ENCODE results near the gene TMTC1.

Gene TMTC1

DNA sequence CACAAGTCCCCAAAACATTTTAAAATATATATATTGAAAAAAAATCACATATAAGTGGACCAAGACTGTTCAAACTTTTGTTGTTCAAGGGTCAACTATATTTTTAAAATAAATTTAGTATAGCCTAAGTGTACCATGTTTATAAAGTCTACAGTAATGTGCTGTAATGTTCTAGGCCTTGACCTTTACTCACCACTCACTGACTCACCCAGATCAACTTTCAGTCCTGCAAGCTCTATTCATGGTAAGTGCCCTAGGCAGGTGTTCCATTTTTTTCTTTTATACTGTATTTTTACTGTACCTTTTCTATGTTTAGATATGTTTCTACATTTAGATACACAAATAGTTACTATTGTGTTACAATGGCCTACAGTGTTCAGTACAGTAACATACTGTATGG, 23.4 kb upstream of the TMTC1 start:
- DNase-seq (ENCODE audit: low read depth) = peak; percentile 84
- TF ChIP-seq, protein P1, sequence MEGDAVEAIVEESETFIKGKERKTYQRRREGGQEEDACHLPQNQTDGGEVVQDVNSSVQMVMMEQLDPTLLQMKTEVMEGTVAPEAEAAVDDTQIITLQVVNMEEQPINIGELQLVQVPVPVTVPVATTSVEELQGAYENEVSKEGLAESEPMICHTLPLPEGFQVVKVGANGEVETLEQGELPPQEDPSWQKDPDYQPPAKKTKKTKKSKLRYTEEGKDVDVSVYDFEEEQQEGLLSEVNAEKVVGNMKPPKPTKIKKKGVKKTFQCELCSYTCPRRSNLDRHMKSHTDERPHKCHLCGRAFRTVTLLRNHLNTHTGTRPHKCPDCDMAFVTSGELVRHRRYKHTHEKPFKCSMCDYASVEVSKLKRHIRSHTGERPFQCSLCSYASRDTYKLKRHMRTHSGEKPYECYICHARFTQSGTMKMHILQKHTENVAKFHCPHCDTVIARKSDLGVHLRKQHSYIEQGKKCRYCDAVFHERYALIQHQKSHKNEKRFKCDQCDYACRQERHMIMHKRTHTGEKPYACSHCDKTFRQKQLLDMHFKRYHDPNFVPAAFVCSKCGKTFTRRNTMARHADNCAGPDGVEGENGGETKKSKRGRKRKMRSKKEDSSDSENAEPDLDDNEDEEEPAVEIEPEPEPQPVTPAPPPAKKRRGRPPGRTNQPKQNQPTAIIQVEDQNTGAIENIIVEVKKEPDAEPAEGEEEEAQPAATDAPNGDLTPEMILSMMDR (conservative IDR thresholded peaks at IDR 0.05; ENCODE audit: low read depth, low read length) = no peak
- no peak overlapping the region for H3K4me3 ChIP-seq (ENCODE audit: low read depth, low read length)

DNA sequence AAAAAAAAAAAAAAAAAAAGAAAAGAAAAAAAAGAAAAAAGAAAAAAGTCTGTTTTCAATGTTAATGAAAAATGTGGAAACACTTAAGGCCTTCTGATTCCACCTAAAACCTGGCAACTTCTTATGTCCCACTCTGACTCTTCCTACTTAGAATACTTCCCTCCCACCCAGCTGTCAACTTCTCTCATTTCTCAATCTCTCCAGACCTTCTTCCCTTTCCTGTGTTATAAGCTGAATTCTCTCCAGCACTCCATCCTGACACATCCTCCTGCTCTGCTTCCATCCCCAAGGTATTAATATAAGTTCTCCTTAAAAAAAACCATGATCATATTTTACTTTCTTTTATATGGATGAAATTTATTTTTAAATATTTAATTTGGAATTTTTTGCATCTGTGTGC, 20.3 kb upstream of the TMTC1 start:
- TF ChIP-seq, protein P1 (conservative IDR thresholded peaks at IDR 0.05; ENCODE audit: low read depth, low read length) = no peak
- no peak overlapping the region for H3K4me3 ChIP-seq (ENCODE audit: low read depth, low read length)

DNA sequence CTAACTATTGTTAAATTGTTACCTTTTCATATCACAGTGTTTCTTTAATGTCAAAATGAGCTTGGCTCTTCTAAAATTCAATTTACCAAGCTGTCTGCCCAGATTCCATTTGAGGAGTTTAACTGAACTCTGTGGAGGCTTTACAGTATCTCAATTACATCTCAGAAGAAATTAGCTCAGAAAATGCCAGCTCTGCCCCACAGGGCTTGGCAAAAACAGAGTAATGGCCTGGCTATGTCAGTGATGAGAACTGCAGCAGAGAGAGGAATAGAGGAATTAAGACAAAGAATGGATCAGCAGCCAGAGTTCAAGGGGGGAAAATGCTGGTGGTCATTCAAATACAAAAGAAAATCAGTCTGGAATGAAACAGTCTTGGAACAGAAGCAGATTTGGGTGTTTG, 15.8 kb upstream of the TMTC1 start:
- H3K4me3 ChIP-seq (ENCODE audit: low read depth, low read length) = no peak overlapping the region
- DNase-seq (ENCODE audit: low read depth) = no peak
- TF ChIP-seq, protein P1 (conservative IDR thresholded peaks at IDR 0.05; ENCODE audit: low read depth, low read length) = no peak

More for the DNA sequence above, 20.3 kb upstream of the TMTC1 start:
- no peak for DNase-seq (ENCODE audit: low read depth)

DNA sequence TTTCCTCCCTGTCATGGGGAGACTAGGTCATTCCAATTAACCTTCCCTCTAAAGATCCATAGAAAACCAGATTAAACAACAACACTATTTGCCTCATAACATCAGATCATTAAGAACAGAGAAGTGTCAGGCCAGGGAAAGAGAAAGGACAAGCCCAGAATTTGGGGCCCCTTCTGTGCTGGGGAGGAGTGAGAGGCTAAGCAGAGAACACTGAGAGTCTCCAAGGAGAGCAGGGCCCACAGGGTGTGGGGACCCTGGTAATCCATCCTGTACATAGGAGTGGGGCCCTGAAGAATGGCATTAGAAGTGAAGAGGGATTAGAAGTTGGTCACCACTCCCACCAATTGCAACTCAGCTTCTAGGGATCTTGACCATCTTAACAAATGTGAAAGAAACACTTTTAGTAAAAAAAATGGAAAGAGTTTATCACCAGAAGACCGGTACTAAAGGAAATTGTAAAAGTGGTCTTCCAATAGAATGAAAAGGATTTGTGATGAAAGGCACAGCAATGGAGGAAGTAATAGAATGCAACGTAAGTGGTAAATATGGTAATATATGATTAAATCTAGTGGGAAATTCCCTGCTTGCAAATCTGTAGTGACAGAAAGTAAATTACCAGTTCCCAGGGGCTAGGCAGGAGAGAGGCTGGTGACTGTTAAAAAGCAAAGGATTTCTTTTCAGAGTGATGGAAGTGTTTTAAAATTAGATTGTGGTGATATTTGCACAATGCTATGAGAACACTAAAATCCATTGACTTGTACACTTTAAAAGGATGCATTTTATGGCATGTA, 14.0 kb upstream of the TMTC1 start:
- DNase-seq (ENCODE audit: low read depth) = no peak
- TF ChIP-seq, protein P1 (conservative IDR thresholded peaks at IDR 0.05; ENCODE audit: low read depth, low read length) = no peak

DNA sequence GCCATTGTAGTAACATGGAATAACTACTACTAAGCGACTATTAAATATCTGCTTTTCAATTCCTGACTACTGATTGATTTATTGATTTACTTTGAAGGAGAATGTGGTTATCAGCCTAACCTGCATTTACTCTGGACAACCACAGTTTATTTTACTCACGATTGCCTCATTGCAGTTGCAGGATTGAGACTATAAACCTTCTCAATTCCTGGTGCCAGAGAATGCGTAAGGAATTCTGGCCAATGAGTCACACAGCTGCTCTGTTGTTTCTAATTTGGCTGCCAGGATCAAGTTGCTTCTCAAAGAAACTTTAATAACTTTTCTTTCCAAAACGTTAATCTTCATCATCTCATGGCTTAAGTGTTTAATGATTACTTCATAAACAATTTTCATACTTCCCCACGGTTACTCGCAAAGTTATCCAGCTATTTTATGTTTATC, 13.1 kb upstream of the TMTC1 start:
- TF ChIP-seq, protein P1 (conservative IDR thresholded peaks at IDR 0.05; ENCODE audit: low read depth, low read length) = no peak
- peak; percentile 93 for DNase-seq (ENCODE audit: low read depth)
- H3K4me3 ChIP-seq (ENCODE audit: low read depth, low read length) = no peak overlapping the region

More for the DNA sequence above, 14.0 kb upstream of the TMTC1 start:
- no peak overlapping the region for H3K4me3 ChIP-seq (ENCODE audit: low read depth, low read length)

DNA sequence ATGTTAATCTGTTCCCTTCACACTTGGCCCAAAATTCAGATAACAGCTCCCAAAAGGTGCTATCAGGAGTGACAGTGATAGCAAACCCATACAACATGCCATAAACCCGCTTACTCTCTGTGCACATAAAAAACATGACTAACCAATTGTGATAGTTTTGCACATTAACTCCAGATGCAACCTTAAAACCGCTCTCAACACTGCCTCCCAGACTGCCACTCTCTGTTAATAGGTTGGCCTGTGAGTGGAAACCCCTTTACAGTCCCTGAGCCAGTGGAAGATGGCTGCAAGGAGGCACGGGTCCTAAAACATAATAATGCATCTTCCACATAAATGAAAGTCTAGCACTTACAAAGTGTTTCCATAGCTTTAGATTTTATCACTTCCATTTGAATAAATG, 12.0 kb upstream of the TMTC1 start:
- no peak overlapping the region for H3K4me3 ChIP-seq (ENCODE audit: low read depth, low read length)
- DNase-seq (ENCODE audit: low read depth) = no peak

More for the DNA sequence above, 12.0 kb upstream of the TMTC1 start:
- TF ChIP-seq, protein P1 (conservative IDR thresholded peaks at IDR 0.05; ENCODE audit: low read depth, low read length) = no peak
